HG02973 (cell line): ENCODE data around the gene CA12.

Experiments used
- ATAC-seq: cut with Tn5 transposase; IDR thresholded peaks from one replicate; pipeline ENCODE4 v1.9.1; 2021; ENCODE audit warnings: moderate library complexity; ENCODE audit not compliant: unreplicated experiment

Gene CA12

GRCh38 chr15:63313825-63314224 is 67.8 kb downstream of the CA12 start:
- ATAC-seq, result no peak

DNA sequence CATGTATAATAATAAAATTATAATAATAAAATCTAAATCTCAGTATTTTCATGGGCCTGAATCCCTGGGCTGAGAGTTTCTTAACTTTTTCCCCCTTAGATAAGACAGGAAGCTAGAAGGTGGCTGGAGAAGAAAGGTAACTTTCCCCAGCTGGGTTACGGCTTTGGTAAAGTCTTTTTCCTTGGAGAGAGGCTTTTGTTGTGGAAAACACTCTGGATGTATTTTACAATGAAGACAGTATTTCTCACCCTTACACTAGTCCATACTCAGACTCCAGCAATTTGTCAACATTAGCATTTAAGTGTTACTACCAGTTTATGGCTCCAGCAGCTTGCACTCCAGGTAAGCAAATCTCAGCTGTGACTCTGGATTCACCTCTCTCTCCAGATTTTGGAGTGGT is 69.4 kb downstream of the CA12 start:
- no peak for ATAC-seq

DNA sequence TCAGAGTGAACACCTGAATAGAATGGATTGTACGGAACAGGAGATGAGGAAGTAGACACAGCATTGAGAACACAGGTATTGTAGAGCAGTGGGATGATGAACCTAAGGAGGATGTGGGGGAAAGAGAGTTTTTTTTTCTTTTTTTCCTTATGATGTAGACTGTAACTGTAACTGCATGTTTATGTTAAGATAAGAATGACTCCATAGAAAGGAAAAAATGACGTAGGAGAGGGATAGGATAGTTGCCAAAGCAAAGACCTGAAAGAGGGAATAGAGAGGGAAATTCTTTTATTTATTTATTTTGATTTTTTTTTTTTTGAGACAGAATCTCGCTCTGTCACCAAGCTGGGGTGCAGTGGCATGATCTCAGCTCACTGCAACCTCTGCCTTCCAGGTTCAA is 71.0 kb downstream of the CA12 start:
- no peak for ATAC-seq

- no peak for ATAC-seq
These were observed 72.7 kb downstream of the CA12 start for GRCh38 chr15:63308947-63309346.

DNA sequence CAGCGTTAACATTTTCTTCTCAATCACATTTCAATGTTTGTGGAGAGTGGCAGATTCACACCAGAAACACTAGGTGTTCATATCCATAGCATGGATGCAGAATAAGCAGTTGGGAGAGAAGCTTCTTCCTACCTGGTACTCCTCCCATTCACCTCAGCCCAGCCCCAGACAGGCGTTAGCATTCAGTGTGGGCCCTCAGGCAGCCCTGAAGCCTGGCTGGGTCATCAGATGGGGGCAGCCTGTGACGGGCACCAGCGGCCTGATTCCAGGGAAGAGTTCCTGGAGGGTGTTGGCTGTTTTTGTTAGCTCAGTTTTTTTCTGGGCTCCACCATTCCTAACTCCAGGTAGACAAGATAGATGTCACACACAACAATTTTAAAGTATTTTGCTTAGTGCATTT is 73.2 kb downstream of the CA12 start:
- no peak for ATAC-seq

DNA sequence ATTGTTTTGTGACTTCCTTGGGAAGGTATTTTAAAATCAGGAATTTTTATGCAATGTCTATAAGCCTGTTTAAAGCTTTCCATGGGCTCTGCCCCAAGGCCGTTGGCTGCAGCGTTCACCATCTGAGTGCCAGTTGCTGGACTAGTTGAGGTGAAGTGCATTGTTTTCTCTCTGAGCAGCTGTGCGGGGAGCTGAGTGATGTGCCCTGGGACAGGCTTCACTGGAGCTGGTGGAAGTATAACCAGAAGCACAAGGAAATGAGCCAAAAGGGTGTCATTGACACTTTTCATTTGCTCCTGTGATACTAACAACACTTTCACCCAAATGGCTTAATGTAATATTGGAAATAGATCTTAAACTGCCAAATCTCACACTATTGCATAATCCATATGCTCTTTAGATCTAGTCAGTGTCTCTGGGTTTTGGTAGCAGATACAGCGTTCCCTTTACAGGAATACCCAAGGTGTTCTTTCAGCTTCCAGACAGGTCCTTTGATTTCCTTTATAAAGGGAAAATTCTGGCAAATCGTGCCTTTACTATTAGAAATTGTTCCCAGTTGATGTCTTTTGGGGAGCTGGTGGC is 75.1 kb downstream of the CA12 start:
- ATAC-seq, result no peak

DNA sequence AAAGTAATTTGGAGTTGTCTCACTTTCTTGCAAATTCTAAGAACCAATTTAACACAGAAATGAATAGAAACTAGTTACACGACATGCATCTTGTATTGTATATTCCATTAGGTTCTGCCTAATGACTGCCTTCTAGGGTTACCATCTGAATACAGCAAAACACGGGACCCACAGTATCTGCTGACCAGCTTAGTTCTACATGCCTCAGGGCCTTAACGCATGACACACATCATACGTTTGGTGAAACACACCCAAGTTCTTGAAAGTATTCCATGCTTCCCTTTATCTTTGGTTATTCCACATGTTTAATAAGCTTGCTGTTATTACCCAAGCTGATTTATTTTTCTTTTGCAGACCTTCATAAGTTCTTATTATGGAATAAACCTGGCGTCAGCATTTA is 76.4 kb downstream of the CA12 start:
- no peak for ATAC-seq

- no peak for ATAC-seq
These were observed 80.6 kb downstream of the CA12 start for GRCh38 chr15:63301088-63301487.

GRCh38 chr15:63299943-63300575 is 81.6 kb downstream of the CA12 start:
- no peak for ATAC-seq

DNA sequence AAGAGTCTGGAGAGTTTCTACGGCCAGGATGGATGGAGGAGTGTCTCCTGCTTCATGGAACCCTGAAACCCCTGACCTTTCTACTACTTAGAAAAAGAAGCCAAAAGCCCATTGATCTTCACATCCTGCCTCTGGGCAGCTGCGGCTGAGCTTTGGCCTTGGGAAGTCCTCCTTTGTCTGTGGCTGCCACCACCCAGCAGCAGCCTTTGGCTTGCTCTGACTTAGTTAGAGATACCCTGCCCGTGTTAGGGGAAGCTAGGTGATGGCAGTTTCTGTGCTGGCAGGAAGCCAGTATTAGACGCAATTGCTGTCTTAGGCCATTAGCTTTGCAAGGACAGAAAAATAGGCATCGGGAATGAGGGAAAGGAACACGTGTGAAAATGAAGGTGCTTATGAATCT is 85.5 kb downstream of the CA12 start:
- no peak for ATAC-seq

- ATAC-seq, result no peak
These were observed 86.3 kb downstream of the CA12 start for GRCh38 chr15:63295341-63295740.

DNA sequence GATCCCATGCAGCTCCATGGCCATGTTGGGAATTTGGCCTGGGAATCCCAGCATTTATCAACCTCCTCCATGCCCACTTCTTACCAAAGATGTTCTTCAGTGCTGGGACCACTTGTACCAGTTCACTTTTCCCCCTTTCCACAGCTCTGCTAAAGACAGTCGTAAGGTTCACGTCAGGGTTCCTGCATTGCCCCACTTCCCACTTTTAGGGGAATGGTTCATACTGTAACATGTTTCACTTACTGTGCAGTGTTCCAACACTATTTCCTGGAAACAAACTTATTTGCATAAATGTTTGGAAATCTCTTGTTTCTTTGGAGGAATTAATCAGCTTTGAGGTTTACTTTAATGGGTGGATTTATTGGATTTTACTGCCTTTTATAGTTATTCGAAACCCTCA is 87.3 kb downstream of the CA12 start:
- ATAC-seq, result no peak

DNA sequence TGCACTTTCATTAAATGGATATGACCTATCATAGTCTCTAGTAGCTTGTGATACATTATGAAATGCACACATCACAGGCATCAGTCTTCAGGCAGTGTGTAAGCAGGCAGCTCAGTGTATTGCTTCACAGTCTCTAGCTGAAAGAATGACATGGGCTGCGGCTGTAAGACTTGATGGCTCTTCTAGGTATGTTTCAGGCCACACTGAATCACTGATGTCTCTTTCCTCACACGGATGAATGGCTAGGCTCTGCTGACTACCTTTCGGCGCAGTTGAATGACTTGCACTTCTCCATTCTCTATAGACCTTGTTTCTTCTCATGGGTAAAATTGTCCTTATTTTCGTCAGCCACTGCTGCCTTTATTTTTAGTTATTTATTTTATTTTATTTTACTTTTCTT is 88.9 kb downstream of the CA12 start:
- no peak for ATAC-seq

GRCh38 chr15:63292241-63292640 is 89.4 kb downstream of the CA12 start:
- ATAC-seq, result no peak

- ATAC-seq, result no peak
These were observed 90.1 kb downstream of the CA12 start for GRCh38 chr15:63291507-63291906.

DNA sequence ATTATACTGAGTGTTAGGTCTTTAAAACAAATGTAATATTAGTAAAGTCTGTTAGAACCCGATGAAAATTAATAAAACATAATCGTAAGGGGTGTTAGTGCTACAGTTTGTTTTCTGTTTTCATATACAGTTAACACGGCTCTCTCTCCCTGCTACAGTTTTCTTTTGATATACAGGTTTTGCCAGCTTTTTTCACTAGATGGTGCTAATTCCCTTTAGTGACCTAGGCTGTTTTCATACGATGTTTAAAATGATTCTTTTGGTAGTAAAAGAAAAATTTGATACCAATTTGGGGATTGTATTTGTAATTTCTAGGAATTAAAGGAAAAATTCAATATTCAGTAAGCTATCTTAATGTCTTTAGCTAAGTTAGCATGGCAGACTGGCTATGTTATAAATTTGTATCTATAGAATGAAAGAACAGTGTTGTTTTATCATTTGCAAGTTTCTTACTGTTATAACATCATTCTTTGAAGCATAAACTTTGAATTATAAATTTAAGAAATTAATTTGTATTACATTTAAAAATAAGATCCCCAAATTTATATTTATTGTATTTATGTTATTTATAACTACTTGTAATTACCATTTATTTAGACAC is 92.8 kb downstream of the CA12 start:
- ATAC-seq, result no peak

GRCh38 chr15:63288342-63288741 is 93.3 kb downstream of the CA12 start:
- ATAC-seq, result no peak

DNA sequence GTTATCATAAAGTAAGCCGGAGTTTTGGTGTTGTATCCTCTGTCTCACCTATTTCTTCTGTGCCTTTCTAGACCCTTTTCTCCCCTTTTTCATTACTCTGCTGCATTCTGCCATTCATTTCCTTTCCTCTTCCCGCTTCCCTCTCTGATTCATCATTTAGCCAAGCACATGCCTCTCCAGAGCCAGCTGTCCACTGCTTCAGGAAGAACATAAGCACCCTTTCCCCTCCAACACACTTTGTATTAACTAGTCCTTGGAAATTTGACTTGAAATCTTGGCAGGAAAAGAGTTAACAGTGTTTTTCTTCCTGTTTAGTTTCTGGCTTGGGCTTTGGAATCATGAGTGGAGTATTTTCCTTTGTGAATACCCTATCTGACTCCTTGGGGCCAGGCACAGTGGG is 94.5 kb downstream of the CA12 start:
- ATAC-seq, result no peak

- no peak for ATAC-seq
These were observed 97.3 kb downstream of the CA12 start for GRCh38 chr15:63284335-63284734.

GRCh38 chr15:63283126-63283525 is 98.5 kb downstream of the CA12 start:
- no peak for ATAC-seq

- ATAC-seq, result no peak
These were observed 103.7 kb downstream of the CA12 start for GRCh38 chr15:63277893-63278456.
